ENCODE measurements around the gene COL25A1. TPM values are rescaled to one million over a fixed set of nuclear protein-coding genes. Genes with fewer than 3 reads are reported as not detected.

Gene COL25A1
- total RNA-seq, 1 experiment from 2014 or later: 4.2 TPM

- H3K23ac ChIP-seq (ENCODE audit: insufficient read length, low read depth, low read length): no peak overlapping the region
- DNase-seq: no peak
- TF ChIP-seq CTCF (conservative IDR thresholded peaks at IDR 0.05): no peak
Observed at GRCh38 chr4:109091727-109092409, 210.6 kb downstream of the COL25A1 start.

More at GRCh38 chr4:109091727-109092409, 210.6 kb downstream of the COL25A1 start:
- H3K27ac Mint-ChIP-seq: no peak overlapping the region
- H3K27me3 ChIP-seq (ENCODE audit: insufficient read depth, low read length): no peaks in the 10 kb centered on the region
- no peaks in the 10 kb centered on the region for H3K27me3 Mint-ChIP-seq (ENCODE audit: low read depth)
- no peak overlapping the region for H2BK20ac ChIP-seq (ENCODE audit: low read depth, low read length, poor library complexity, severe bottlenecking)
- no peak overlapping the region for H3T11ph ChIP-seq (ENCODE audit: low read length)
- H3K9me3 ChIP-seq (ENCODE audit: control insufficient read depth, low read depth, low read length): no peaks in the 10 kb centered on the region
- H3K4ac ChIP-seq (ENCODE audit: low read depth, low read length): no peak overlapping the region
- no CpG with 5 or more reads among the region's 9 CpGs for WGBS (ENCODE audit: extremely low coverage, insufficient read length, low lambda C conversion rate)
- H4K20me1 ChIP-seq (ENCODE audit: control insufficient read depth, insufficient read depth, insufficient read length): no peaks in the 10 kb centered on the region
- H3K23me2 ChIP-seq (ENCODE audit: insufficient read length, low read depth, low read length, poor library complexity, severe bottlenecking): no peaks in the 10 kb centered on the region
- H3K14ac ChIP-seq (ENCODE audit: insufficient read depth, low read length): no peak overlapping the region
- H3K56ac ChIP-seq (ENCODE audit: insufficient read length, low read depth, low read length): no peak overlapping the region
- H3K9ac ChIP-seq (ENCODE audit: extremely low read depth, insufficient read length, low read length): no peak overlapping the region
- H3K4me1 ChIP-seq (ENCODE audit: insufficient read depth, low read length): no peaks in the 10 kb centered on the region
- no peak overlapping the region for H3K4me2 ChIP-seq (ENCODE audit: insufficient read depth, insufficient read length, low read length)
- no peaks in the 10 kb centered on the region for H3K79me1 ChIP-seq (ENCODE audit: insufficient read depth, low read depth, low read length, poor library complexity, severe bottlenecking)
- no peak overlapping the region for H2BK12ac ChIP-seq (ENCODE audit: insufficient read length, low read depth, low read length)
- H3K9me3 Mint-ChIP-seq: no peaks in the 10 kb centered on the region
- no peak overlapping the region for H4K5ac ChIP-seq (ENCODE audit: insufficient read length, low read depth, low read length)
- no peaks in the 10 kb centered on the region for H3K79me2 ChIP-seq (ENCODE audit: insufficient read depth, low read length)
- H2BK120ac ChIP-seq (ENCODE audit: low read depth, low read length, poor library complexity, severe bottlenecking): no peak overlapping the region
- H4K8ac ChIP-seq (replicated peaks; ENCODE audit: insufficient read length, low read depth, low read length): no peak overlapping the region
- no peak overlapping the region for H2BK15ac ChIP-seq (ENCODE audit: low read depth, low read length)
- H3K4me3 Mint-ChIP-seq: no peak overlapping the region
- H3K18ac ChIP-seq (ENCODE audit: insufficient read length, low read depth, low read length): no peak overlapping the region
- no peak overlapping the region for H2AFZ ChIP-seq (ENCODE audit: low read length)
- no peak overlapping the region for H2AK5ac ChIP-seq (ENCODE audit: insufficient read length, low read length)
- H3K4me1 Mint-ChIP-seq: peaks cover 6 to 7% of the 10 kb centered on the region in 2 experiments
- no peak overlapping the region for H2BK5ac ChIP-seq (ENCODE audit: insufficient read length, low read length)
- H3K27ac ChIP-seq (ENCODE audit: insufficient read length, low read depth, low read length): no peak overlapping the region
- no peaks in the 10 kb centered on the region for H3K36me3 Mint-ChIP-seq (ENCODE audit: insufficient read depth in 1 of 3, low read depth in 3 of 3)
- H4K91ac ChIP-seq (ENCODE audit: insufficient read length, low read depth, low read length): no peak overlapping the region
